ENCODE measurements around the gene VAT1. TPM values are rescaled to one million over a fixed set of nuclear protein-coding genes. Genes with fewer than 3 reads are reported as not detected.
"Not testable (repeated sequence)": the region's sequence is repeated elsewhere in the genome, so short reads cannot be mapped to it uniquely, and the experiment has no call there.

The VAT1 gene
- total RNA-seq, 4 donors from 2014 or later: 203 to 246 (median 228) TPM

- peak; percentile 97 to 98 for DNase-seq (ENCODE audit: low spot score in 2 of 2)
- Histone ChIP-seq H3K9me3 (no peaks in the 10 kb centered on the region), H3K4me1 (peaks cover 0 to 35% (median 15%) of the 10 kb centered on the region in 4 donors), H3K4me3 (peak within 1 kb of the TSS; percentile 51 to 79 (median 72)), H3K27me3 (no peaks in the 10 kb centered on the region), H3K27ac (peak within 1 kb of the TSS; percentile 67 to 91 (median 88)), H3K36me3 (peaks cover 0 to 47% (median 21%) of the 10 kb centered on the region in 3 donors)
- TF ChIP-seq CTCF (IDR thresholded peaks at IDR 0.05) (peak; percentile 87 to 97 (median 92)), POLR2A (IDR thresholded peaks at IDR 0.05) (peak; percentile 58 to 90), EP300 (IDR thresholded peaks at IDR 0.05) (peak; percentile 98 to 99)
- 0 to 1% methylated on average over 42 to 49 of the region's 49 CpGs for WGBS, 2 donors
Observed at GRCh38 chr17:42997984-42998938, 23.9 kb downstream of the VAT1 start, which contains the start of gene RPL27. RPL27 (plus strand) TSS chr17:42998419; CDS start chr17:42998751, 332 bp downstream.

- Histone ChIP-seq H3K36me3 (peaks cover 0 to 47% (median 15%) of the 10 kb centered on the region in 3 donors), H3K4me3 (peak overlapping the region in 3 of 4 donors; percentile 51 to 74 (median 71))
- 18 to 33% methylated on average over 5 of the region's 5 CpGs for WGBS, 2 donors
Observed at GRCh38 chr17:42997390-42997983, 24.7 kb downstream of the VAT1 start.

GRCh38 chr17:42993913-42994312 lies 28.3 kb downstream of the VAT1 start:
- H3K36me3 ChIP-seq: peaks cover 7 to 55% (median 19%) of the 10 kb centered on the region in 3 donors
- H3K4me3 ChIP-seq; H3K27me3 ChIP-seq; H3K4me1 ChIP-seq; DNase-seq (ENCODE audit: low spot score in 2 of 2); H3K9me3 ChIP-seq; H3K27ac ChIP-seq: not testable (repeated sequence)
- 79 to 85% methylated on average over 10 of the region's 10 CpGs for WGBS, 2 donors

More at GRCh38 chr17:42997390-42997983, 24.7 kb downstream of the VAT1 start:
- no peaks in the 10 kb centered on the region for H3K27me3 ChIP-seq
- DNase-seq (ENCODE audit: low spot score in 2 of 2): no peak
- TF ChIP-seq POLR2A (IDR thresholded peaks at IDR 0.05): no peak
- peaks cover 0 to 35% (median 15%) of the 10 kb centered on the region in 4 donors for H3K4me1 ChIP-seq
- no peaks in the 10 kb centered on the region for H3K9me3 ChIP-seq
- H3K27ac ChIP-seq: peak overlapping the region; percentile 67 to 91 (median 84)

GRCh38 chr17:42992872-42993271 lies 29.3 kb downstream of the VAT1 start:
- TF ChIP-seq EP300 (IDR thresholded peaks at IDR 0.05) (no peak), CTCF (IDR thresholded peaks at IDR 0.05) (no peak), POLR2A (IDR thresholded peaks at IDR 0.05) (no peak)
- Histone ChIP-seq H3K9me3 (no peaks in the 10 kb centered on the region), H3K27me3 (no peaks in the 10 kb centered on the region), H3K4me3 (no peak overlapping the region), H3K36me3 (peaks cover 7 to 65% (median 25%) of the 10 kb centered on the region in 3 donors), H3K27ac (no peak overlapping the region), H3K4me1 (peaks cover 0 to 8% (median 3%) of the 10 kb centered on the region in 4 donors)
- DNase-seq (ENCODE audit: low spot score in 2 of 2): no peak
- WGBS, 2 donors: 83 to 85% methylated on average over 5 of the region's 5 CpGs

- no peaks in the 10 kb centered on the region for H3K27me3 ChIP-seq
- 98 to 99% methylated on average over 6 of the region's 6 CpGs for WGBS, 2 donors
- no peak overlapping the region for H3K27ac ChIP-seq
- no peak for TF ChIP-seq POLR2A (IDR thresholded peaks at IDR 0.05)
- TF ChIP-seq EP300 (IDR thresholded peaks at IDR 0.05): no peak
- TF ChIP-seq CTCF (IDR thresholded peaks at IDR 0.05): no peak
- H3K4me3 ChIP-seq: no peak overlapping the region
- H3K9me3 ChIP-seq: no peaks in the 10 kb centered on the region
- H3K36me3 ChIP-seq: peaks cover 7 to 78% (median 33%) of the 10 kb centered on the region in 3 donors
- no peak for DNase-seq (ENCODE audit: low spot score in 2 of 2)
- peaks cover 0 to 3% (median 0%) of the 10 kb centered on the region in 4 donors for H3K4me1 ChIP-seq
Observed at GRCh38 chr17:42991471-42991870, 30.7 kb downstream of the VAT1 start.

Data from tibial nerve (tissue), 4 donors.